Measurements from ENCODE around the gene ASB2.

The ASB2 gene

DNA sequence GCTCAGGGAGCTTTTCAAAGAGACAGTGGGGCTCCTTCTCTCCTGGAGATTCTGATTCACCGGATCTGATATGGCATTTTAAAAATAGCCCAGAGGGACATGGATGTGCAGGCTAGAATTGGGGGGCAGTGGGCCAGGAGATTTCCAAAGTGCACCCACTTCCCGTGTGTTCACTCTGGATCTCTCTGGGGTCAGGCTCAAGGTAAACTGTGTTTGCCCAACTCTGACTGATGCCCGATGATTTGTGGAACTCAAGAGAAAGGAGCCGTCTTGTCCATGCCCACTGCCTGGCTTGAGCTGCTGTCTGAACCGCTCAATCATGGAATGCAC is 31.3 kb downstream of the ASB2 start:
- DNase-seq: no peak

DNA sequence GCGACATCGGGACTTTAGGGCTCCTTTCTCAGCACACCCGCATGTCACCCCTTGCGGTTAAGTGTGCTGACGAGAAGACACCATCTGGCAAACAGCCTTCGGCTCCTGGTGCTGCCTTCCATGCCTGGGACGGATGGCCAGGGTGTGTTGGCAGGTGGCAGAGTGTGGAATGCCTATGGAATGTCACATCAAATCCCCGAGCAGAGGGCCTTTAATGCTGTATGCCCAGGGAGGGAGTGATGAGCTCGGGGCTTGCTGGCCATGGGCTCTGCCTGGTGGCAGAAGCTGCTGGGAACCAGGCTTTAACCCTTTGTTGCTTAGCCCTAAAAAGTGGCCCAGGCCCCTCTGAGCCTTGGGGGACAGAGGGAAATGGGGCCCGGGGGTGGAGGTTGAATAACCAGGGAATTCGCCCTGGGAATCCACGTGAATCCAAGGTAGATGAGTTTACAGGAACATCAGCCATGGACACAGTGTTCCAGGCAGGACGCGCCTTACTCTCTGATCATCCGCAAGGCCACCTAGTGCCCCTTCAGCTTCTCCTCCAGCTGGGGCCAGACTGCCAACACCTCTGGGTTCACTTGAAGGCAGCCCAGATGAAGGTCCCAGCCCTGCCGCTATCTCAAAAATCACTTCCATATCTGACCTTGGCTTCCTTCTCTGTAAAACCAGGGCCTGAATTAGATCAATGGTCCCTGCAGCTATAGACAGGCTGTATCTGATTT is 31.9 kb downstream of the ASB2 start:
- no peak for DNase-seq

DNA sequence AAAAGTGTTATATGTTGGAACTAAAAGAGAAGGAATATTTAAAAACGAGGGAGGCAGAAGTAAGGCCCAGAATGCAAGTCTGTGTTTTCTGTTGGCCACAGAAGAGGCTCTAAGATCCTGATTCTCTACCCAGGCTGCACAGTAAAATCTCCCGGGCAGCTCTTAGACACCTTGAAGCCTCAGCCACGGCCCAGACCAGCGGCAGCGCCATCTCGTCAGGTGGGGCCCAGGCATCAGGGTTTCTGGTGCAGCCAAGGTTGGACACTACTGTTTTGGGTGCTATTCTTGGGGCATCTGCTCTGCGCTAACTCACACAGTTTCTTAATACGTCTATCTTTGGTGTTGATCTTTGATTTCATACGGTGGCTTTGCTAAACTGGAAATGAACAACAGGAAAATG is 32.4 kb downstream of the ASB2 start:
- DNase-seq: no peak

DNA sequence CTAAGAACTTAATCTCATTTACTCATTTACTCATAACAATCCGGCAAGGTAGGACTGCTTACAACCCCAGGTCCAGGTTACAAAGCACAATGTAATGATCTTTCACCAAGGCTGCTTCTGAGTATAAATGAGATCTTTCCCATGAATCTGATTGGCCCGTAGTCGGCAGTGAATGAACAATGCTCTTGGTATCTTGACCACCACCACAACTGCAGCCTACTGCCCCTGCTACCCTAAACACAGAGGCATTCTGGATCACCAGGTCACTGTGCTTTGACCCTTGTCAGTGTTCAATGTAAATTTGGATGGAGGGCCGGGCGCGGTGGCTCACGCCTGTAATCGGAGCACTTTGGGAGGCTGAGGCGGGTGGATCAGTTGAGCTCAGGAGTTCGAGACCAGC is 33.3 kb downstream of the ASB2 start:
- DNase-seq: no peak

DNA sequence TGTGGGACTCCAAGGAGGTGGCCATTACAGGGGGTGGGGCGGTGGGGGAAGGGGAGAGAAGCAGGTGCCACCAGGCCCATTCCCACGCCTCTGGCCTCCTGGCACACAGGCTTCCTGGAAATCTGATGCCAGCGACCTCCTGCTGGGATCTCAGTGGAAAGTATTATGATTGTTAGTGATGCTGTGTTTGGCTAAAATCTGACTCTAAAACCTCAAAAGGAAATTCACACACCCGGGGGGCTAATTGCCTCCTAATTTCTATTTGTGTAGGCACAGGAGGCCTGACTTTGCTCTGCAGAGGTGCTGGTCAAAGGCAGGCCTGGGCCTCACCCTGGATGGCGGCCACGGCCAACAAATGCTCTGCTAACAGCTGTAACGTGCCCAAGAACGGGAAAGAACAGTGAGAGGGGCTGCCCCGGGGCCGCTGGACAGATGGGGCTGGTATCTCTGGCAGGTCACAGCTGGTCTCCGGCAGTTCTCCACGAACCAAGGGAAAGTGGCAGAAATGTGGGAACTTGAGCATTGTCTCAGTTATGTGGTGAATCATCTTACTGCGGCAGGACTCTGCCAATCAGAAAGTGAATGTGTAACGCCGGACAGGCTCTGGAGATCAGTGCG is 35.0 kb downstream of the ASB2 start:
- no peak for DNase-seq

DNA sequence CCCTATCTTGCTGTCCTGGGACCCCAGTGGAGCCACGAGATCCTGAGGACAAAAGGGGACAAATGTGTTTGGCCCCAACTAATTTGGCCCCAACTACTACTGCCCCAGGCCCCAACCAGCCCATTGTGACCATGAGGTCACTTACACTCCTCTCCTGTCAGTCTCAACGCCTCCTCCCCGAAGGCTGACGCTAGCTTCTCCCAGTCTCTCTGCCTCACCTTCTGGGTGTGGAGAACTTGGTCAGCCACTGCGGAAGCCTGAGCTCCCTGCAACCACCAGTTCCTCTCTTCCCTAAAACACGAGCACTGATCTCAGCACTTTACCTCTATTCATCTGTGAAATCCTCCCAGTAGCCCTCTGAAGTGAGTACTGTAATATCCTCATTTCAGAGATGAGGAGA is 35.9 kb downstream of the ASB2 start:
- no peak for DNase-seq

DNA sequence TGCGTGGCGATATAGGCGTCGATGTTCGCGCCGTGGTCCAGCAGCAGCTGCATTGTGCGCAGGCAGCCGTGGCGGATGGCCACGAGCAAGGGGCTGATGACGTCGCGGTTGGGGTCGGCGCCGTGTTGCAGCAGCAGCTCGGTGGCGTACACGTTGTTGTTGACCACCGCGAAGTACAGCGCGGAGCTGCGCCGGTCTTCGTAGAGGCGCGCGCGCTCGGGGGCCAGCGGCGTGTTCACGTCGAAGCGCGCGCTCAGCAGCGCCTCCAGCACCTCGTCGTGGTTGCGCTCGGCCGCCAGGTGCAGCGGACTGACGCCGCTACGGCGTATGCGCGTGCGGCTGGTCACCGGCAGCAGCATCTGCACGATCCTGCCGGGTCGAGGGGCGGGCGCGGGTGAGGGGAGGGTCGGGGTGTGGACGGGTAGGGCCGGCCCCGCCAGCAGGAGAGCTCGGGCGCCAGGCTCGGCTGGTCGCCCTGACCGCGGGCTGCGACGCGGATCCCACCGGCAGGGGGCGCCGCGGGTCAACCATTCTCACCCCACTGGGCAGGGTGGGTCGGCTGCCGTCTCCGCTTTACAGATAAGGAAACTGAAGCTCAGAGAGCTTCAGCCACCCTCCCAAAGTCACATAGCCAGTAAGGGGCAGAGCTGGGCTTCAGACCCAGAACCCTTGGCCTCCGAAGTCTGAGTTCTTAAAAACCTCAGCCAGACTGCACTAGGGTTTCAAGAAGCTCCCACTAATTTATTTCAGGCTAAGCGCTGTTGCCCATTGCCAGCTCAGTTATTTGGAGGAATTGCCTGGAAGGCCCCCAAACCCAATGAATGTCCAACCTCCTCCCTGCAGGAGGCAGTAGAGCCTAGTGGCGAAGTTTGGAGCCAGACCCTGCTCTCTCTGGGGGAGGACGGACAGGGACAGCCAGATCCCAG is 36.8 kb downstream of the ASB2 start:
- peak; percentile 90 for DNase-seq

DNA sequence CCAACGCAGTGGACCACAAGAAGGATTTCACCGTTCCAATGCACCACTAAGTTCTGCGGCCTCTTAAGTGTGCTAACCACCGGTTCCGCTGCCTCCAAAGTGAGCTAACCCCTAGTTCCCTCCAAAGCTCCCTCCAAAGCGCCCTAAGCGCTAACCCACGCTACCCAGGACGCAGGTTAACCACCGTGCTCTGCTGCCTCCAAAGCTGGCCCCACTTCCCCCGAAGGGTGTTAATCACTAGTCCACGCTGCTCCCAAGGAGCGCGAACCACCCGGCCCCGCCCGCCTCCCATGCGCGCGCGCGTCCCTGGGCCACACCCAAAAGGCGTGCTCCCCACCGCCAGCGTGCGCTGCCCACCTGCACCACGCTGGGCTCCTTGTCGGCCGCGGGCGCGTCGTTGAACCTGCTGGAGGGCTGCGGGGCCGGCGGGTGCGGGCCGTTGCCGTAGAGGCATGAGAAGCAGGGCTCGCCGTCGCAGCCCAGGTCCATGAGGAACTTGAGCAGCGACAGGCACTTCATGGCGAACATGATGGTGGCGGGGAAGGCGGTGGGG is 37.5 kb downstream of the ASB2 start:
- DNase-seq: no peak

DNA sequence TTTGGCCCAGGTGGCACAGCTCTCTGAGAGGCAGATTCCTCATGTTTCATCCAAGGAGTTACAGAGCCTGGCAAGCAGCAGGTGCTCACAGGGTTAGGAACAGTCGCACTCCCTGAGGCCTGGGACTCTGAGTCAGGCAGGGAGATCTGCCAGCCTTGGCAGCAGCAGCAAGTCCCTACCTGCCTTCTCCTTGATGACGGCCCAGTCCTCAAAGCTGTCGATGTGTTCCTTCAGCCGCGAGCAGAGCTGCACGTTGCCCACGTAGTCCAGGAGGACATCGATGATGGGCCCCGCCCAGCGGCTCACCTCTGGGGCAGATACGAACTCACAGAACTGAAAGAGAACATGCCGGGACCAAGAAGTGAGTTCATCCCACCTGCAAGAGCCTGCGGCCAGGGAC is 38.9 kb downstream of the ASB2 start:
- DNase-seq: no peak

DNA sequence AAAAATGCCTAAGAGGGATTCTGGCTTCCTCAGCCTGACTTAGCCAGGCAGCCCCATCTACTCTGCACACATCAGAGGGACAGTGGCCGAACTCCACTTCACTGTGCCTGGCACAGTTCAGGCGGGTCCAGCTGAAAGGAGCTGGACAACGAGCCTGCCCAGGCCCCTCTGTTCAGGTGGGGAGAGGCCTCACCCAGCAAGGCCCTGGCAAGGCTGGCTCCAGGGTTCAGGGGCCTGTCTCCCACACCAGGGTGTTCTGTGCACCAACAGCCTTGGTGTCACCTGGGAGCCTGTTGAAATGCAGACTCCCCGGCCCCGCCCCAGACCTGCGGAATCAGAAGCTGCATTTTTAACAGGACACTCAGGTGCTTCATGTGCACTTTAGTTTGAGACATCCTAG is 39.4 kb downstream of the ASB2 start:
- no peak for DNase-seq

DNA sequence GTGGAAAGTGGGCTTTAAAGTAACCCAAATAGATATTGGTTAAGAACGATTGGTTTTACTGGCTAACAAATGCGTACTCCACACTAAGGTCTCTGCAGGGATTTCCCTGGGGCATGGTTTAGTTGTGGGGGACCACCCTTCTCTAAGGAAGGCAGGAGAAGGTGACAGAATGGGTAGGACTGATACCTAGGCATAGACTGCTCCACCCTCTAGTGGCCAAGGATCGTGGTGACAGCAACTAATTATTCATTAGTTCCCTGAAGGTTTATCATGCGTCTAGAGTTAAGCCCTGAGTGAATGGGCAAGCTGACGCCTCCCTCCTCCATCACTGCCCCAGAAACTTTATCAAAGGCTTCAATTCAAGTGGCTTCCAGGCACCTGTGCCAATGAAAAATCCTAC is 40.1 kb downstream of the ASB2 start:
- no peak for DNase-seq

DNA sequence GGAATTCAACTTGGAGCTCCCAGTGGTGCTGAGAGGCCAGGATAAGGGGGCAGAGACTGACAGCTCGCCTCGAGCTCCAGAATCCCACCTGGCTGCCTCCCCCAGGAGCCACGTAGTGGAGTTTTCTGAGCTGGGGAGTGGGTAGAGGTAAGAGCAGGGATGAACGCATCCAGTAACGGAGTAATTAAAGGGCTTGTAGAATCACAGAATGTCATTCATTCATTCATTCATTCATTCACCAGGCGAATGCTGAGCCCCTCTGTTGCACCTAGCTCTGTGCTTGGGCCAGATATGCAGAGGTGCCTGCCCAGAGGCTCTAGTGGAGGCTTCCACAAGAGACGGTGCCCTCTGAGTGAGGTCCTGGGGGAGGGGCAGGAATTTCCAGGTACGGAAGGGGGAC is 41.2 kb downstream of the ASB2 start:
- DNase-seq: no peak

DNA sequence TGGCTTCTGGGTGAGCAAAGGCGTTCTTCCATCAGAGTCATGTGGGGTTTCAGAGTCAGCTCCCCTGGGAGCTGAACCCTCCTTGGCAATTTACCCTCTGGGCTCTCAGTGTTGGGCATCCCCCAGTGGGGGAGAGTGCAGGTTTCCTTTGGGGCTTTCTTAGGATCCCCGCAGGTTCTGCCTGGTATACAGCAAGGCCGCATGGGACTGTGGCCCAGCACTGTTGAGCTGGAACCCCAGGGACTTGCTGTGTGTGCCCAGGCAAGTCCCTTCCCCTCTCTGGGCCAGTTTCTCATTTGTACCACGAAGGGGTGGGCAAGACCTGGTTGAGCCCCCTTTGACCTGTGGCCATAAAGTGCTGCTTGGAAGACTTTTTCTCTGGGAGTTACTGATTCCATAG is 43.7 kb downstream of the ASB2 start:
- DNase-seq: no peak

DNA sequence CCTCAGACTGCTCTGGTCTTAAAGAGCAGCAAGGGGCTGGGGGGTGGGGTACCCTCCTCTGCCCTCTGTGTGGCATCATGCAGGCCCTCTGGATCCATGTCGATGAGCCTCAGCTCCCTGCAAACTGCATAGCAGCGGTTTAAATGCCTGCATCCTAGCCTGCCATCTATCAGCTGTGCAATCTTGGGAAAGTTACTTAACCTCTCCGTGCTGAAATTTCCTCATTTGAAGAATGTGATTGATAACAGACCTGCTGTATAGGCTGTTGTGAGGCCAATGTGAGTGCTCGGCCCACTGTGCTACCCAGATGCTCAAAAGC is 45.4 kb downstream of the ASB2 start:
- DNase-seq: no peak

DNA sequence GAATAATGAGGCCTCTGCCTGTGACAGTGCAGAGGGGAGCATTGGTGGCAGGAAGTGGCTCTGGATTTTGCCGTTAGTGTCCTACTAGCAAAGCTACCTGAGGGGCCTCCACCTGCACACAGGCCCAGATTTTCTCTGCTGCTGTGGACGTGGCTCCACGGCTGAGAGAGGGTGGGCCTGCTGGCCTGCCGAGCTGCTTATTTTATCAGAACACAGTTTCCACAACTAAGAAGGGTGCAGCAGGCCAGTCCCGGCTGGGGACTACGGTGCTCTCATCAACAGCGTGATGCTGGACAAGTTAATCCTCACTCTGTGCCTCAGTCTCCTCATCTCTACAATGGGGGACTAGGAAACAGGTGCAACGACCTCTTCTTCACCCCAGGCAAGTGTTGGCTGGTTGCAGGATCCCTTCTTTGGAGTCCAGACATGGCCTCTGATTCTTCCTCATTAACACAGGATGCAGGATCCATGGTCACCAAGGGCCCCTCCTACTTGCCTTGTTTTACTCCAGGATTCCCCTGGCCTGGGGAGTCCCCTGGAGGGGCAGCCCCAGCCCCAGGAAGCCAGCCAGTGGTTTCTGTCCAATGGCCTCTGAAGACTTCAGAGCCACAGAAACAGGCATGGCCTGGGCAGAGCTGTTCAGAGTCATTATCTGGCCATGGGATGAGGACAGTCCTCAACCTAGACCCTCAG is 45.9 kb downstream of the ASB2 start:
- no peak for DNase-seq

DNA sequence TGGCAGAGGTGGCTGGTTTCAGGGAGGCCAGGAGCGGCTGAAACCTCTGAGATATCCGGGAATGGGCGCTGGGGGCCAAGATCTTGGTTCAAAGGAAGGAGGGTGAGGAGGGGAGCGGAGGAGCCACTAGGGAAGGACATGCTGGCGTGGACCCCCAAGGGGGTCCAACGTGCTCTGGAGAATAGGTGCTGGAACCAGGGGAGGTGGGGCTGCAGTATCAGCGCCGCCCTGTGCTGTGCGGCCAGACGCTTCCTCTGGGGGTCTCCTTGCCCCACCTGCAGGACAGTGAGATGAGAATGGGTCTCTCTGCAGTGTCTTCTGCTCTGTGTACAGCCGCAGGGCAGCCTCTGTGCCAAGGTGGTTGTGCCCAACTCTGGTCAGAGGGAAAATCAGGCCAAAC is 46.7 kb downstream of the ASB2 start:
- DNase-seq: no peak

DNA sequence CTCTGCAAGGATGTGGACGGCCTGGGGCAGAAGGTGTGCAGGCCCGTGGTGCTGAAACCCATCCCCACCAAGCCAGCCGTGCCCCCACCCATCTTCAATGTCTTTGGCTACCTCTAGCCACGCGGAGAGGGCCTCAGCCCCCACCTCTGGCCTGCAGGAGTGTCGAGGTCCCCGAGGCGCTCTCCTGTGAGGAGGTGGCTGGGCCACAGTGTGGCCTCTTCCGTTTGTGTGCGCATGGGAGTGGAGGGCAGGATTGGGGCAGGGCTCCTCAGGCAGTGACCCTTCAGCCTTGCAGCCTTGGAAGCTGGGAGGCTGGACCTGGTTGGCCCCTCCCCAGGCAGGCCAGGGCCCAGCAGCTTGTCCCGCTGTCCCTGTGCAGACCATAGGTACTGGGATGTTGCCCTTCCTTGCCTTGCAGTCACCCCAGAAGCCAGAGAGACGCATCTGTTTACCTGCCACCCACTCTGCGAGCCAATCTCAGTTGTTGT is 47.3 kb downstream of the ASB2 start:
- DNase-seq: no peak

DNA sequence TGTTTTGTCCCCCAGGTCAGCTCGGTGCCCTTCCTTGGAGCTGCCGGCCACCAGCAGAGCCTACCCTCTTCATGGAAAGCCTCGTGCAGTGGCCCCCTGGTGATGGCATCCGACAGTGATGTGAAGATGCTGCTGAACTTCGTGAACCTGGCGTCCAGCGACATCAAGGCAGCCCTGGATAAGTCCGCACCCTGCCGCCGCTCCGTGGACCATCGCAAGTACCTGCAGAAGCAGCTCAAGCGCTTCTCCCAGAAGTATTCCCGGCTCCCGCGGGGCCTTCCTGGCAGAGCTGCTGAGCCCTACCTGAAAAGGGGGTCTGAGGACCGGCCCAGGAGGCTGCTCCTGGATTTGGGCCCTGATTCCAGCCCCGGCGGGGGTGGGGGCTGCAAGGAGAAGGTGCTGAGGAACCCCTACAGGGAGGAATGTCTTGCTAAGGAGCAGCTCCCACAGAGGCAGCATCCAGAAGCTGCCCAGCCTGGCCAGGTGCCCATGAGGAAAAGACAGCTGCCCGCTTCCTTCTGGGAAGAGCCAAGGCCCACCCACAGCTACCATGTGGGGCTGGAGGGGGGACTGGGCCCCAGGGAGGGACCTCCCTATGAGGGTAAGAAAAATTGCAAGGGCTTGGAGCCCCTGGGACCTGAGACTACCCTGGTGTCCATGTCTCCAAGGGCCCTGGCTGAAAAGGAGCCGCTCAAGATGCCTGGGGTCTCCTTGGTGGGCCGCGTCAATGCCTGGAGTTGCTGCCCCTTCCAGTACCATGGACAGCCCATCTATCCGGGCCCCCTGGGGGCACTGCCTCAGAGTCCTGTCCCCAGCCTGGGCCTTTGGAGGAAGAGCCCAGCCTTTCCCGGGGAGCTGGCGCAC is 48.0 kb downstream of the ASB2 start:
- DNase-seq: no peak

DNA sequence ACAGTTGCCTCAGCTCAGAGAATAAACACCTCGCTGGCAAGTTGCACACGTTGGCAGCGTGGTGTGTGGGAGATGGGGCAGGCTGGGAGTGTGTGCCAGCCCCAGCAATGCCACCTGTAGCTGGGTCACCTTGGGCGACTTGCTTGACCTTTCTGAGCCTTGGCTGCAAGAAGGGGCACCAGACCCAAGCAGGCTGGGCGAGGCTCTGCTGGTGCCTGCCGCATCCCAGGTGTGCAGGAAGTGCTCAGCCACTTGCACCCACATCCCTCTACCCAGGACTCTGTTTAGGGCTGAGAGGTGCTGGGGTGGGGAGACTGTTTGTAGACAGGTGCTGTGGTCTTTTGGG is 48.6 kb downstream of the ASB2 start:
- no peak for DNase-seq

DNA sequence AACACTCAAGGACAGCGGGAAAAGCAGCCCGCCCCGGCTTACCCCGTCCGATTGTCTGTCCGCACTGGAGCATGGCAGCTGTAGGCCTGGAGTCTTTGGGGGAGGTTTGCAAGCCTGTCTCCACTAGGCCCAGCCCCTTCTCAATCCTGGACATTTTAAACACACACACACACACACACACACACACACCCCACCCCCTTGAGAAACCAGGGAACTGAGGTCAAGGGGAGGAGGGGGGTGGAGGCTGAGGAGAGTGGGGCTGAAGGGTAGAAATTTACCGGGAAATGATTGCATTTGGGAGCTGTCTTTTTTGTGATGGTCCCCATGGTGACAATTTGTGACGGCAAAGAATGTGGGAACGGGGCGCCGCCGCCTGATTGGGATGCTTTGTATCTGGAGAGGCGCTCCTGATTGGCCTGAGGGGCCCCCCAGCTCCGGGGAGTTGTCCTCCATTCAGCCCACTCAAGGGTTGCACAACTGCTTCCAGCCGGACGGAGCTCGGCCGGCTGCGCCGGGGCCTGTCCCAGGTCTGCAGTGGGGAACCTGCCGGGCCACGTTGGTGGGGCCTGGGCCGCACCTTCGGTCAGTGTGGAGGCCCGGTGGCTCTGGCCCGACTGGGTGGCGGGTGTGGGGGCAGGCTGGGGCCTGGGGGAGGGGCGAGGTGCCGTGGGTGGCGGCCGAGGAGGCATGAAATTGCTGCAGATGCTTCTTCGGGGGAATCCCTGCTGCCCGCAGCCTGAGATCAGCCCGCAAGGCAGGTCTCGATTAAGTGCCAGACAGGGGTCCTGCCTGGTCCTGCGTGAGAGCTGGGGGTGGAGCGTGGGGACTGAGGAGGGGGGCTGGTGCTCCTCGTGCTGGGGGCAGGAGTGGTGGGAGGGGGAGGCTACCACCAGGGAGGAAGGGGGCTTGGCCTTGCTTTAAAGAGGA is 49.2 kb downstream of the ASB2 start, which contains the start of gene FAM181A:
Gene FAM181A, plus strand, starts transcription at position 472 of the 927 bp plus-strand sequence. CDS start 942 bp downstream, outside the sequence.
- no peak for DNase-seq

Measured in stimulated activated CD4-positive, alpha-beta T cell treated with anti-CD3 and anti-CD28 coated beads, Interleukin-1b, Interleukin-23, amount 100 ng/mL, for 48 hours (primary cell).